A673 (cell line): ENCODE measurements around the gene DNAJC13.

Source experiments
- EZH2 ChIP-seq: fragments of 200-600 bp; sonication (generic); IDR thresholded peaks from 2 replicates; pipeline ENCODE4 v1.6.1; 2017; ENCODE audit warnings: borderline replicate concordance, low read depth, mild to moderate bottlenecking, mixed read lengths, antibody characterized with exemption, low read length; ENCODE audit not compliant: poor library complexity, severe bottlenecking
- TF ChIP-seq, protein P1 (sequence below): fragments of 300-800, 200-600 bp; sonication (generic); conservative IDR thresholded peaks from 2 replicates; pipeline ENCODE4 v1.5.1; 2017; ENCODE audit warnings: low read depth, mild to moderate bottlenecking, antibody characterized with exemption, low read length, moderate library complexity, mixed read lengths

DNA sequence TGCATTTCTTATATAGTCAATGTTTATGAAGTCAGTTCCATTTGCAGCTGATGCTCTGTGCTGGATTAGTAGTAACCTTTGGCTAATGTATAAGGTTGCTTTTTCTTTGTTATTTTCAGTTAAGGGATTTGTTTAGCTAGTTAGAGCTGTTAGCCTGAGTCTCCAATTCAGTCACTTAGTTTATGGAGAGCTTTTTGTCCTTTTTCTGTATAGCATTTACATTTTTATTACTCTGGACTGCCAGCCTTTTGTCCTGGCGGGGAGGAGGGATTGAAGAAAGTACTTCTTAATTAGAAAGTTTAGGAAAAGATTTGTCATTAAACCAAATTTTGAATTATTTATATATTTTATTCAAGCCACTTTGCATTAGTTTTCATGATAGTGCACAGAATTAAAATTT is 52.0 kb downstream of the DNAJC13 start:
- TF ChIP-seq, protein P1, sequence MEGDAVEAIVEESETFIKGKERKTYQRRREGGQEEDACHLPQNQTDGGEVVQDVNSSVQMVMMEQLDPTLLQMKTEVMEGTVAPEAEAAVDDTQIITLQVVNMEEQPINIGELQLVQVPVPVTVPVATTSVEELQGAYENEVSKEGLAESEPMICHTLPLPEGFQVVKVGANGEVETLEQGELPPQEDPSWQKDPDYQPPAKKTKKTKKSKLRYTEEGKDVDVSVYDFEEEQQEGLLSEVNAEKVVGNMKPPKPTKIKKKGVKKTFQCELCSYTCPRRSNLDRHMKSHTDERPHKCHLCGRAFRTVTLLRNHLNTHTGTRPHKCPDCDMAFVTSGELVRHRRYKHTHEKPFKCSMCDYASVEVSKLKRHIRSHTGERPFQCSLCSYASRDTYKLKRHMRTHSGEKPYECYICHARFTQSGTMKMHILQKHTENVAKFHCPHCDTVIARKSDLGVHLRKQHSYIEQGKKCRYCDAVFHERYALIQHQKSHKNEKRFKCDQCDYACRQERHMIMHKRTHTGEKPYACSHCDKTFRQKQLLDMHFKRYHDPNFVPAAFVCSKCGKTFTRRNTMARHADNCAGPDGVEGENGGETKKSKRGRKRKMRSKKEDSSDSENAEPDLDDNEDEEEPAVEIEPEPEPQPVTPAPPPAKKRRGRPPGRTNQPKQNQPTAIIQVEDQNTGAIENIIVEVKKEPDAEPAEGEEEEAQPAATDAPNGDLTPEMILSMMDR = no peak
- no peak for TF ChIP-seq EZH2
